AG08395 (cell line): ENCODE results near the gene AQP12B.

Experiments
- DNase-seq: peaks from one replicate; pipeline ENCODE4 v3.0.0; 2012; ENCODE audit warnings: mixed read lengths, low spot score

The AQP12B gene

DNA sequence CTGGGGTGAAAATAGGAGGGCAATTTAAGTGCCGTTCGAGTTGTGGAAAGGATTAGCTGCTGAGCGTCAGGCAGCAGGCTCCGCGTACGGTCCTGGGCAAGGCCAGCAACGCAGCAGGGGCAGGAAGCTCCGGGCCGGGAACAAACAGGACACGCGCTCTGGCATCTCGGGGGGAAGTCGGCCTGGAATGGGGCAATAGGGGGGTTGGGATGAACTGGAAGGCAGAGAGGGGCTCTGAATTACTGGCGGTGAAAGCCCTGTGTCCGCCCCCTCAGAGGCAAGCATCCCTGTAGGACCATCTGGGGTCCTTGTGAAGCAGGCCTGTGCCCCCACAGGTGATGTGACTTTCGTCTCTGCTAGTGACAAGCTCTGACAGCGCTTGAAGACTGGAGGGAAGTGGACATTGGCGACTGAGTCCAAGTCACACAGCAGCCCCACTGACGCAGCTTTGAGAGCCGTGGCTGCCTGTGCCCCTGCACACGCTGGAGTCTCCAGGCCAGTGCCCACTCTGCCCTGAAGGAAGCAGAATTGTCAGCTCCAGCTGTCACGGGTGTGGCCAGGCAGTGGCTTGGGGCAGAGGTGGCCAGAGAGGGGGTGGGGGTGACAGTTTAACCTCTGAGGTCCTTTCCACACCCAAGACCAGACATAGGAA is 35.1 kb downstream of the AQP12B start:
- DNase-seq = no peak

DNA sequence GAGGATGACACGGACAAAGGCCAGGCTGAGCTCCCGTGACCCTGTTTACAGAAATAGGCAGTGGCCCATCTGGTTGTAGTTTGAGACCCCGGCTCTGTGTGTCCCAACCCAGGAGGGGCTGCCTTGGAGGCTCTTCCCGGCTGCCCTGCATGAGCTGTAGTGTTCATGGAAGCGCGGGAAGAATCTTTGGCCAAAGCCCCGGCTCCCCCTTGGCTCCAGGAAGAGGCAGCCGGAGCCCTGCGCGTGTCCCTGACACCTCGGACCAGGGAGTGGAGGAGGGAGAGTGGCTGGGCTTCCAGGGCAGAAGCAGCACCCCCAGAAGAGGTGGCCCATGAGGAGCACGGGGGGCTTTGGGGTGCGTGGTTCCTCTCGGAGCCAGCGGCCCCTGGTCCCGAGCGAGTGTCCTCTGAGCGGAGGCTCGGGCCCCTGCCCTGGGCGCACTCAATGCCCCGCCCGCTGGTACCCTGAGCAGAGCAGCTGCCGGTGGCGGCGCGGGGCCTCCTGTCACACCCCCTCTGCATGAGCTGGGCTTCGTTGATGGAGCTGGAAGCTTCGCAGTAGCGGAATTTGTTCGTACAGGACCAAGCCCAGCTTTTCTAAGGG is 35.7 kb downstream of the AQP12B start:
- DNase-seq = no peak

DNA sequence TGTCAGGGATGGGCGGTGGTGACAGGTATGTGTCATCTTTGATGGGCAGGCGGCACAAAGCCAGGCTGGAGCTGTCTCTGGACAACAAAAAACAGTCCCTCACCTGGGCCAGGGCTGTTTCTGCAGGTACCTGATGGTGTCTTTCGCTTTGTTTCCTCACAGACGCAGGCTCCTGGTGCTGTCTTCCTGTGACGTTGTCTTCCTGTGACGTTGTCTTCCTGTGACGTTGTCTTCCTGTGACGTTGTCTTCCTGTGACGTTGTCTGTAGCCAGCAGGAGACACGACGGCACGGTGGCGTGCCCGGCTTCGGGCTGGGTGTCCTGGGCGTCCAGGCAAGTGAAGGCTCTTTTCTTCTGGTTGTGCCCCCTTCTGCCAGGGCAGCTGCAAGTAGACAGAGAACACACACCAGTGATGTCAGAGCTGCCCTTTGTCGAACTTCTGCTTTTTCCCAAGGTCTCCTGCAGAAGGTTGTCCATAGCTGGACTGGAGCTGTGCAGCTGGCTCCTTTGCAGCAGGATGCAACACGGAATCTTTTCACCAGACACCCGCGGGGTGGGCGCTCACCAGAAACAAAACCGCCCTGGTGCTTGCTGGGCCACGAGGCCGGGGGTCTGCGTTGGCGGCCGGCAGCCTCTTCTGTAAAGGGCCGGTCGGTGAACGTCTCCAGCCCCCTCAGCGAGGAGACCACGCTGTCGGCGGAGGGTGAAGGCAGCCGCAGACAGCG is 36.3 kb downstream of the AQP12B start:
- no peak for DNase-seq

DNA sequence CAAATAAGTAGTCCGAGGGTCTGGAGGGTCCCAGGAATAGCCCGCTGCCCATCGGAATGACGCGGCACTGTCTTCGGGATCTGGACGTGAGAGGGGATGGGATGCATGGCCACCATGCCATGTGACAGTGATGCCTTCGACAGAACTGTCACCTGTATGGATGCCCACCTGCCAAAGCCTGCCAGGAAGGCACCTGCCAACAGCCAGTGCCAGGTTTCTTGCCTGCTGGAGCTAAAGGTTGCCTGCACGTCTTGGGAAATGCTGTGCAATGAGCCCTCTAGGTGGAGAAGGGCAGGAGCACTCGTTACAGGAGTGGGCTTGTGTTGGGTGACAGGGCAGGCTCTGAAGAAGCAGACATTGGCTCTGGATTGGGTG is 36.9 kb downstream of the AQP12B start:
- DNase-seq = no peak

DNA sequence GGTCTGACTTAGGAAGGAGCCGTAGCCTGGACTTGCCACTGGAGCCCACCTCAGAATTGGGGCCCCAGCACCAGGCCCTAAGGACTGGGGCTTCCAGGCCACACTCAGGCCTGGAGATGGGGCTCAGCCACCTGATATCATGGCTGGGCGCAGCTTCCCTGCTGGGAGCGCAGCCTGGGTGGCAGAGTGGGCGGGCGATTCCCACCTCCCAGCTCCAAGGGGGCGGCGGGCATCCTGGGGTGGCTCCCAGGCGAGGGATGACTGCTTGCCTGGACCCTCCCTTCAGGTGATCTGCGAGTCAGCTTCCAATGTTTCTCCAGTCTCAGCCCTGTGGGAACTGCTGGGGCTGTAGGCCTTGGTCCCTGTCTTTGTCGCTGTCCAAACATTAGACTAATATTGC is 37.3 kb downstream of the AQP12B start:
- no peak for DNase-seq

DNA sequence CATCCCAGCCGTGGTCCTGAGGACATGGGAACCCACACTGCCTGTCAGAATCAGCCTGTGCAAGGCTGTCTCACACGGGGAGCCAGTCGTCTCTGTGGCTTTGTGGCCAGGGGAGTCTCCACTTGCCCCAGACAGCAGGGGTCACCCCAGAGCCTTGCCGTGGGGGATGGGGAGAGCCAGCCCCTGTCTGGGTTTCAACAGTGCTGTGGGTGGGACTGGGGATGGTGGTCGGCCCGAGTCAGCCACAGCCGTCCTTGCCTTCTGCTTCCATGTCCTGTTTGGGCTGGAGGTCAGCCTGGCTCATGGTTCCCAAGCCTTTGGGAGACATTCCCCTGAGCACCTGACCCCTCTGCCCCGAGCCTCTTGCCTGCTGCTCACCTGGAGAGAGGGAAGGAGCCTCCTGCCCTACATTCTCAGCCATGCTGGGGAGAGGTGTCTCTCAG is 37.8 kb downstream of the AQP12B start:
- no peak for DNase-seq

DNA sequence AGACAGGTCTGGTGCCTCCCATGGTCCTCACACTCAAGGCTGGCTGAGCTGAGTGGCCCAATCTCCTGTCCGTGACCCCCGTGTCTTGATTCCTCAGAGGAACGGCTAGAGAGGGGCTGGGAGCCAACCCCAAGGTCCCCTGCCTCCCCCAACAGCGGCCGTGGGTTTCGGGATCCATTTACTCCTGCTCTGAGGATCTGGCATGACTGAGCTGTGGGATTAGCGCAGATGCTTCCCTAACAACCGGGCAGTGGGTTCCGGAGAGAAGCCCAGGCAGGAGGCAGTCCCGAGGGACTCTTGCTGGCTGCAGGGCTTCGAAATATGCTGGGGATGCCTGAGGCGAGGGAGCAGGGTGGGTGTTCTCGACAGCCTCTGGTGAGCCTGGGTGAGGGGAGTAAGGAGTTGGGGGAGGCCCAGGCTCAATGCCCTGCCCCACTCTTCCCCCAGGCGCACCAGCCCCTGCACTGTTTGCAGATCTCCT is 38.5 kb downstream of the AQP12B start:
- no peak for DNase-seq

DNA sequence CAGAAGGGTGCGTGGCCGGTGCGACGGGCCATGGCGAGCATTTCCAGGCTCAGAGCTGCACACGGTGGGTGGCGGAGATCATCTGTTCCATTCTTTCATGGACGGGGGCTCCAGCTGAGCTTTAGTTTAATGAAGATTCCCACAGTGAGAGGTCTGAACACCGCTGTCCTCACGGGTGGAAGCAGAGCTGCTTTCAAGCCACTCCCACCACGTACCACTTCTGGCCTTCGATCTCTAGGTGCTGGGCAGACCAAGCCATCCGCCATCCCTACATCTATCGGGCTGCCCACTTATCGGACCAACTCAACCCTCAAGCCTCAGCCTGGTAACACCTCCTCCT is 38.9 kb downstream of the AQP12B start:
- no peak for DNase-seq

DNA sequence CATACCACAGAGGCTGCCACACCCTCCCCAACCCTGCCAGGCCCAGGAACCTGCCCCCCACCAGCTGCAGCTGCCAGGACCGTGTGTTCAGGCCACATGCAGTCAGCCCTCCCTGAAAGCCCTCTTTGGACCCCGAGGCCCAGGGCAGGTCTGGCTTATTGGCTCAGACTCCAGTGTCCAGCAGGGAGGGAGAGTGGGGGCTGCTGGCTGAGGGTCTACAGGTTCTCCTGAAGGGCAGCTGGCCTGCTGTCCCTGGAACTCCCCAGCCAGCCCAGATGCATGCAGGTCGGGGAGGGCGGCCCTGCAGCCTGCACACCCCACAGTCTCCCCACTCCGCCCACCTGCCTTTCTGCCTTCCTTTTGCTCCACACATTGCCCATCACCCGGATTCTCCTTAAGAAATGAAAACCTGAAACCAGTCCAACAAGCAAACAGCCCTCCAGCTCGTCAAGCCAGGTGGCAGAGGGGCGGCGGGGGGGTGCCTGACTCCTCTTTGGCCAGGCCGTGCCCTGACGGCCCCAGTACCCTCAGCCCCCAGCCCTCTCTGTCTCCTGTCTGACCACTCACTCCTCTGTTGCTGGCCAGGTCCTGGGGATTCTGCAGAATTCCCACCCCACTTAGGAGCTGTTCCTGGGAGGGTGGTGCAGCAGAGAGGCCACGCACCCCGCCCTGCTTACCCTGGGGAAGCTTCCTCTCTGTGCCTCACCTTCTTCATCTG is 39.4 kb downstream of the AQP12B start:
- no peak for DNase-seq

DNA sequence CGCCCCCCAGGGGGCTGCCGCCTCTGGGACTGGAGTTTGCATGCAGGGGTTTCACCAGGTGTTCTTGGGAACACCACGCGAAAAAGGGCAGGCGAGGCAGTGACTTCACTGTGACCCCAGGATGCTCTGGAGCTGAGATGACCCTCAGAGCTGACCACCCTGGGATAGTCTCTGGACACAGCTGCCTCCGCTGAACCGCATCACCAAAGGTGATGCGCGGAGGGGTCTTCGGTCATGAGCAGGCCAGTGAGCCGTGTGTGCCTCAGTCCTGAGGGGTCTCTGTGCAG is 39.9 kb downstream of the AQP12B start:
- DNase-seq = no peak

DNA sequence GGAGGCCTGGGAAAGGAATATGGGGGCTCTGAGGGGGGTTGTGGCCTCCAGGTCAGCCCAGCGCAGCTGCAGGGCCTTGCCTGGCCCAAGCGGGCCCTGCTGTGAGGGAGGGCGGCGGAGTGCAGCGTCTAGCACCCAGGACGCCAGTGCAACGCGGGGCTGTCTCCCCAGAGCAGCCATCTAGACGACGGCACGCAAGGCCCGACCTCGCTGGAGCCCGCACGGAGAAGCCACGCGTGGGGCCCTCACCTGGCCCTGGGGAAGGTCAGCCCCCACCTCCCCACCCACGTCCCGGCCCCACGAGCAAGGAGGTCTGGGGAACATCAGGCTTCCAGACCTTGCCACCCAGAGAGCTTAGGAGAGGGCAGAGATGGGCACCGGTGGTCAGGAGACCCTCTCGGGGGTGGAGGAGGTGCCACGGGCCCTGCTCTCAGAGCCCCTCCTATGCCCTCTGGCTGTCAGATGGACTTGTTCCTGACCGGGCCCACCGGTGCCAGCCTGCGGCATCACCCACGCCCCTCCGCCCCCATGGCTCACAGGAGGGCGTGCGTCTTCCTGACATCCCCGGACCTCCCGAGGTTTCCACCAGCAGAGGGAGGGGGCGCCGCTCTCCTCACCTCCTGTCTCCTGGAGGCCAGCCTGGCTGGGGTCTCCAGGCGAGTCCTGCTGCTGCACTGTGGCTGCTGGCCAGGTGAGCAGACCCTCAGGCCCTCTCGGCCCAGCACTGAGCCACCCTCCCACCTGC is 40.5 kb downstream of the AQP12B start:
- DNase-seq = no peak

DNA sequence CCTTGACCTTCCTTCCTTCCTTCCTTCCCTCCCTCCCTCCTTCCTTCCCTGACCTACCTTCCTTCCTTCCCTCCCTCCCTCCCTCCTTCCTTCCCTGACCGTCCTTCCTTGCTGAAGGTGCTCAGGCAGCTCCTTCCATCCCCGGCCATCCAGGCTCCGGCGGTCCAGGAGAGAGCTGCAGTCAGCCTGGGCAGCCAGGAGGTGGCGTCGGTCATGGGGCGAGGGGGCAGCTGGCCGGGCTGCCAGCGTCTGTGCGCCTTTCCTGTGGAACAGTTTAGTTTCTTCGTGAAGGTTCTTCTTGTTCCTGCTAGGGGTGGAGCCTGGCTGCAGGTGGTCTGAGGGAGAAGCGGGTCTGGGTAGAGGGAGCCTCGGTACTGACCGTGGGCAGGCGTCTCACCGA is 41.7 kb downstream of the AQP12B start:
- DNase-seq = peak; percentile 74

DNA sequence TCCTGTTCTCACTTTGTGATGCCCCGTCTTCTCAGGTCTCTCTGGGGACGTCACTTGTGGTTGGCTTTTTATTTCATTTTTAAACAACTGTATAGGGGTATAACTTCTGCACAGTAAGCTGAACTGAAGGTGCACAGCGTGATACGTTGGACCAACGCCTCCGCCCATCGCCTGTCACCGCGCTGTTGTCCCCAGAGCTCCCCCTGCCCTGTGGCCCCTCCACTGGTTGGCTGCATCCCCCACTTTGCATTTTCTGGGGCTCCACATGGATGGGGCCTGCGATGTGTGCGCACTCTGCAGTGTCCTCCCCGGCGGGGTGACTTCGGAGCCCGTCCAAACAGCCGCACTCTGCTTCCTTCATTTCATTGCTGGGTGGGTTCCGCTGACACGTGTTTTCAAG is 43.1 kb downstream of the AQP12B start:
- no peak for DNase-seq

DNA sequence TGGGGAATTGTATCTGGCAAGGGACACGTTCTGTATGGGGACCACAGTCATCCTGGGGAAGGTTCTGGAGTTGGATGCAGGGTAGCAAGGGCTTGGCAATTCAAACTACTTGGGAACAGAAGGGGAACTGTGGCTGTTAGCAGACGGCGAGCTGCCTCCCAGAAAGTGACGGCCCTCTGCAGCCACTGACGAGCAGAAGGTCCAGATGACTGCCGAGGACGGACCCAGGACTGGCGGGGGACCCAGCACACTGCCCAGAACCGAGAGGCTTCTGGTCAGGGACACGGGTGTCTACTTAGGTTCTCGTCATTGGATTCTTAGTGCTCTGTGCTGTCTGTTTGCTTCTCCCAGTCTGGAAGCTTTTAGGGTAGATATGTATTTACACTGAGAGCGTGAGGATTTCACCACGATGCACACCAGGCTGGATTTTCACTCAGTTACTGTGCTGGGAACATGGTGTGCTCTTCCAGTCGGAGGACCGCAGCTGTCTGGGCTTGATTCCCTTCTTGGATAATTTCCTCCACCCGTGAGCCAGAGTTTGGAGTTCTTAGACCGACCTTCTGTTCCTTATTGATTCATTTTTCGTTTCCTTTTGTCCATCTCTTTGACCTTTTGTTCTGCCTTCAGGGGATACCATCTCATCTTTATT is 44.0 kb downstream of the AQP12B start:
- peak; percentile 17 for DNase-seq

DNA sequence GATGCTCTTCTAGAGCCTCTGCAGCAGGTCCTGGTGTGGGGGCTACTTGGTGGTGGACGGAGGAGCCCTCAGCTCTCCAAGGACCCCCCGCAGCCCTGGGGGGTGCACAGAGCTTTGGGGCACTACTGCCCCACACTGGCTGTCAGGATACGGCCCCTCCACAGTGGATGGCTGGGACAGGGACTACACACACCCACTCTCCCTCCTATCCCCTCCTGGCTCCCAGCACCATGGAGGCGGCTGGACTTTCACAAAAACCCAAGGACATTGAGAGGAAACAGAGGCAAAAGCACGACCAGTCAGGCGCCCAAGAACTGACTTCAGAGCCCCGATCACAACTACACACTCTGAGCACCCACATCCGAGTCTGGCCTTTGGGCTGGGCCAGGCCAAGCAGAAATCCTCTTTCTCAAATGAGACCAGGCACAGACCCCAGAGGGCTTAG is 44.8 kb downstream of the AQP12B start:
- DNase-seq = no peak

DNA sequence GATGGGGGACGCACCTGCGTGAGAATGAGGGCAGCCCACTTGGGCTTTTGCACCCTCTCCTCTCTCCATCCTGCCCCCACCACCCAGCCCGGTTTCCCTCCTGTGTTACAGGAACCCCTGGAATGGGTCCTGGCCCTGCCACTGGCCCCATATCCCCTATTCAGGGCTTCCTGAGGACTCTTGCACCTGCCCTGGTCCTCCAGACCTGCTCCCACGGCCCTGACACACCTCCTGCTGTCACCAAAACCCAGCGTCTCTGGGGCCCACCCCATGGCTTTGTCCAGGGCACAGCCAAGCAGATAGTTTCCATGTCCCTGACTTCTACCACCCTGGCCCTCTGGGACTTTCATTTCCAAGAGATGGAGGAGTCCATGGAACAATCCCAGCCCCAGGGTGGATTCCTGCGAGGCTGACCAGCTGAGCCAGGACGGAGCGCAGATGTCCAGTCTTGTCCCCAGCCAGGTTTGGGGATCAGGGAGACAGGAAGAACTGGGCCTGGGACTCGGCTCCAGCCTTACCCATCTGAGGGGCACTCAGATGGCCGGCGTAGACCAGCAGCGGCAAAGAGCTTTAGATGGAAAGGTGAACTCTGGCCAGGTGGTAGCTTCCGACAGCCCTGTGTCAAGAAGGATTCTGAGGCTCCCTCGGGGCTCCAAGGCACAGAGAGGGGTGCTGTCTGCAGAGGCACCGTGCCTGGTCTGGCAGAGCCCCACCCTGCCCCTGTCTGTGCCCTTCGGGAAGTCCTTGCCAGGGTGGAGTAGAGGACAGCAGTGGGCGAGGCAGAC is 45.4 kb downstream of the AQP12B start:
- DNase-seq = no peak

DNA sequence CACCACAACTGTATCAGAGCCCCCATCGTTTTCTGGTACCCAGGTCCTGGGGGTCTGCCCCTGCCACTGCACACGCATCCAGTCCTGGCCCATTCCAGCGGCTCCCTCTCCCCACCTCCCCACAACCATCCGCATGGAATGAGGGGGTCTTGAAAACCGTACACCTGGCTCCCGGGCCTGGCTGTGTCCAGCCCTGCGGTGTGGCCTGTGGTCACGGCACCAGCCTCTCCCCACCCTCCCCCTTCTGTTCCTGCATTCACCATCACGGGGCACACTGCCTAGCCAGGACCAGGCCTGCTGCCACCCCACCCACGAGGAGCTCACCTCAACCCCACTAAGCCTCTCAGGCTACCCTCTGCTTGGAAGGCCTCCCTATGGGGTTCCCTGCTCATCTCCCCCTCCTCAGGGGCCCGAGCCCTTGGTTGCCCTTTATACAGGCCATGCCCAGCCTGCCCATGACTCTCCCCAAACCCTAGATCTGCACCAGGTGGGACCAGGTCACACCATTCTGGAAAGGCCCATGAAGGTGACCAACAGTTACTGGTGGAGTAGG is 46.0 kb downstream of the AQP12B start:
- DNase-seq = no peak

DNA sequence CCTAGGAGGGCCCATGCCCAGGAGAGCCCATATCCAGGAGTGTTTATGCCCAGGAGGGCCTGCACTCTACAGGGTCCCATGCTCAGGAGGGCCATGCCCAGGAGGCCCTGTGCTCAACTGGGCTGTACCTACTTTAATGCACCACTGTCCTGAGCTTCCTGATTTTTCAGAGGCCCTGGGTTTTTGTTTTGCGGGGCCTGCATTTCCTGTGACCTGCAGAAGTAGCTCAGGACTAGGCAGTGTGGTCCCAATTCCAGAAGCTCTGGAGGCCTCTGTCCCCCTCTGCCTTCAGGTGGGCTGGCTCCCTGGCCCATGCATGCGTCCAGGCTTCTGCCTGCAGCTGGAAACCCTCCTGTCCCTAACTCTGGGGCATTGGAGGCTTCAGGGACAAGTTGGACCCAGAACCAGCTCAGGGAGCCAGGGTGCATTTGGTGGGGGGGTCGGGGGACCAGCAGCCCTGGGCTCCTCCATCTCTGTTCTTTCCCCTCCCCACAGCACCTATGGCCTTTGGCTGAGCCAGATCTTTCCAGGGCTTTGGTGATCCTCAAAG is 46.6 kb downstream of the AQP12B start:
- DNase-seq = no peak

DNA sequence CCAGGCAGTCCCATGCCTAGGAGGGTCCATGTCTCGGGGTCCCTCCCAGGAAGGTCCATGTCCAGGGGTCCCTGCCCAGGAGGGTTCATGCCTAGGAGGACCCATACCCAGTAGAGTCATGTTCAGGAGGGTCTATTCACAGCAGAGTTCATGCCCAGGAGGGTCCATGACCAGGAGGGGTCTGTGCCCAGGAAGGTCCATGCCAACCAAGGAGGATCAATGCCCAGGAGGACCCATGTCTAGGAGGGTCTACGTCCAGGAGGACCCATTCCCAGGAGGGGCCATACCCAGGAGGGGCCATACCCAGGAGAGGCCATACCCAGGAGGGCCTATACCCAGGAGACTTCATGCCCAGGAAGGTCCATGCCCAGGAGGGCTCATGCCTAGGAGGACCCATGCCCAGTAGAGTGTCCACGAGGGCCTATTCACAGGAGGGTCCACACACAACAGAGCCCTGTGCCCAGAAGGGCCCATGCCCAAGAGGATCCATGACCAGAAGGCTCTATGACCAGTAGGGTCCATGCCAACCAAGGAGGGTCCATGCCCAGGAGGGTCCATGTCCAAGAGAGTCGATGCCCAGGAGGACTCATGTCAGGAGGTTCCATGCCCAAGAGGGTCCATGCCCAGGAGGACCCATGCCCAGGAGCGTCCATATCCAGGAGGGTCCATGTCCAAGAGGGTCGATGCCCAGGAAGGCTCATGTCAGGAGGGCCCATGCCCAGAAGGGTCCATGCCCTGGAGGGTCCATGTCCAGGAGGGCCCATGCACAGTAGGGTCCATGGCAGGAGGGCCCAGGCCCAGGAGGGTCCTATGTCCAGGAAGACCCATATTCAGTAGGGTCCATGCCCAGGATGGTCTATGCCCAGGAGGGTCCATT is 47.3 kb downstream of the AQP12B start:
- DNase-seq = no peak
